MCF 10A (cell line): Measurements from ENCODE around the gene OSCP1. TPM values are rescaled to one million over a fixed set of nuclear protein-coding genes. Genes with fewer than 3 reads are reported as not detected.
A peak's percentile ranks its signal among the peaks of the same experiment; 100 is the strongest.

Source experiments
- BruUV-seq: library from RNA; stranded (reverse); fragments of 400-500 nt; replicated peaks from 2 replicates; lab custom pipeline; 2021; lab: Mats Ljungman, UMichigan
- CTCF ChIA-PET: fragments of 300-600 bp; sonication (Branson Sonifier 250); formaldehyde crosslinking; extraction: SDS; loops from one replicate; lab custom pipeline; 2021; ENCODE audit warnings: antibody characterized with exemption, inconsistent platforms; lab: Yijun Ruan, JAX
- POLR2A ChIA-PET: fragments of 300-600, 350-650 bp; sonication (Branson Sonifier 250); formaldehyde crosslinking; extraction: SDS; loops from one replicate; lab custom pipeline; 2020; ENCODE audit warnings: antibody characterized with exemption, inconsistent platforms; lab: Yijun Ruan, JAX
- DNase-seq: peaks from one replicate; pipeline ENCODE4 v3.0.0-alpha.2; 2018; ENCODE audit not compliant: unreplicated experiment
- H3K27ac Mint-ChIP-seq: one replicate; pipeline ENCODE4 v1.8.0; 2022; ENCODE audit warnings: mild to moderate bottlenecking, low read depth, mixed read lengths; ENCODE audit not compliant: unreplicated experiment
- H3K27me3 Mint-ChIP-seq: one replicate; pipeline ENCODE4 v1.8.0; 2022; ENCODE audit warnings: mixed read lengths; ENCODE audit not compliant: insufficient read depth, unreplicated experiment
- H3K36me3 Mint-ChIP-seq: one replicate; pipeline ENCODE4 v1.8.0; 2022; ENCODE audit warnings: mild to moderate bottlenecking, moderate library complexity, mixed read lengths; ENCODE audit not compliant: insufficient read depth, unreplicated experiment
- H3K4me1 Mint-ChIP-seq: one replicate; pipeline ENCODE4 v1.8.0; 2022; ENCODE audit warnings: mixed read lengths; ENCODE audit not compliant: insufficient read depth, unreplicated experiment
- H3K4me3 Mint-ChIP-seq: one replicate; pipeline ENCODE4 v1.8.0; 2022; ENCODE audit warnings: mild to moderate bottlenecking, moderate library complexity, mixed read lengths; ENCODE audit not compliant: unreplicated experiment
- H3K9me3 Mint-ChIP-seq: one replicate; pipeline ENCODE4 v1.8.0; 2022; ENCODE audit warnings: mixed read lengths; ENCODE audit not compliant: unreplicated experiment
- intact Hi-C: fragments of 100-400 bp; cut with micrococcal nuclease; formaldehyde crosslinking; loops from 2 replicates; pipeline ENCODE4 v1.14.1; 2022
- total RNA-seq: library from RNA; stranded (reverse); gene quantifications from 2 replicates; pipeline ENCODE4 v1.2.3, GENCODE V29; 2022
- TF ChIP-seq, protein P1 (sequence below): fragments of 200-600 bp; IDR thresholded peaks from one replicate; pipeline ENCODE4 v1.8.0; 2022; ENCODE audit warnings: antibody characterized with exemption, mild to moderate bottlenecking; ENCODE audit not compliant: unreplicated experiment

The OSCP1 gene
- total RNA-seq, 1 experiment from 2014 or later: 7.6 TPM

DNA sequence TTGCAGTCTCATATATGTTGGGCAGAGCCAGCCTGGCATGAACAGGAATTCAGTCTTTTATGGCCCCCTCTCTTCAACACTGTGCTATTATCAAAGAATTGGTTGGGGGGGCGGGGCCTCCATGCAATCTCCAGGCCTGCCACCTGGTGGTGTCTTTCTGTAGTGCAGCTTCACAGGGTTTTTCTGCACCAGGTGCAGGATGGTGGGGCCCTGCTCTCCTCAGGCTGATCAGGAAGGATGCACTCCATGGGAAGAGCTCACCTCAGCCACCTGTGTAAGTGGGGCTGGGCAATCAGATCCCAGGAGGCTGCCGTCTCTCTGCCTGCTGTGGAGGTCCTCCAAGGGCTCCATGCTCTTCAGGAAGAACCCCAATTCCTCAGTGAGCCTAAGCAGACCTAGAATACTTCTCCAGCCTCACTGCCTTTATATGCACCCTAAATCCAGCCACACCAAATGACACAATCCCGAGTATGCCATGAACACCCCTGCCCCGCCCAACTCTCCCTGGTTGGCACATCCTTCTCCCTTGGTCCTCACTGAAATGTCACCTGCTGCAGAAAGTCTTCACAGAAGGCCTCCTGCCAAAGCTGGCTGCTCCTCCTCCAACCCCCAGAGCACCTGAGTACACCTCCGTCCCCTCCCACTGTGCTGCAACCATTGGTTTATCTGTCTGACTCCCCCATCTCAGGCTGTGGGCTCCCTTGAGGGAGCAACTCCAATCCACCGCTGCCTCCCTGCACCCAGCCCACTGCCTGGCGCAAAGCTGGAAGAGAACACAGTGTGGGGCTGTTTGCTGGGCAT, 81.0 kb downstream of the OSCP1 start:
- Mint-ChIP-seq H3K27me3 (no peaks in the 10 kb centered on the region), H3K27ac (peak overlapping the region; percentile 37), H3K4me3 (no peak overlapping the region), H3K36me3 (peaks cover 45% of the 10 kb centered on the region), H3K9me3 (no peaks in the 10 kb centered on the region), H3K4me1 (peaks cover 33% of the 10 kb centered on the region)
- TF ChIP-seq, protein P1, sequence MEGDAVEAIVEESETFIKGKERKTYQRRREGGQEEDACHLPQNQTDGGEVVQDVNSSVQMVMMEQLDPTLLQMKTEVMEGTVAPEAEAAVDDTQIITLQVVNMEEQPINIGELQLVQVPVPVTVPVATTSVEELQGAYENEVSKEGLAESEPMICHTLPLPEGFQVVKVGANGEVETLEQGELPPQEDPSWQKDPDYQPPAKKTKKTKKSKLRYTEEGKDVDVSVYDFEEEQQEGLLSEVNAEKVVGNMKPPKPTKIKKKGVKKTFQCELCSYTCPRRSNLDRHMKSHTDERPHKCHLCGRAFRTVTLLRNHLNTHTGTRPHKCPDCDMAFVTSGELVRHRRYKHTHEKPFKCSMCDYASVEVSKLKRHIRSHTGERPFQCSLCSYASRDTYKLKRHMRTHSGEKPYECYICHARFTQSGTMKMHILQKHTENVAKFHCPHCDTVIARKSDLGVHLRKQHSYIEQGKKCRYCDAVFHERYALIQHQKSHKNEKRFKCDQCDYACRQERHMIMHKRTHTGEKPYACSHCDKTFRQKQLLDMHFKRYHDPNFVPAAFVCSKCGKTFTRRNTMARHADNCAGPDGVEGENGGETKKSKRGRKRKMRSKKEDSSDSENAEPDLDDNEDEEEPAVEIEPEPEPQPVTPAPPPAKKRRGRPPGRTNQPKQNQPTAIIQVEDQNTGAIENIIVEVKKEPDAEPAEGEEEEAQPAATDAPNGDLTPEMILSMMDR: peak; percentile 84
- intact Hi-C loops: loop anchor here (1.0 to 2.0 kb wide), 2 partner anchors 27 to 52 kb away; no protein-coding TSS in a partner anchor
- ChIA-PET POLR2A (interaction anchor here (0.7 to 2.6 kb wide), 8 partner anchors 8 to 220 kb away, joined by 3 to 12 read pairs (median 4); partner anchors contain the start of genes SH3D21 and TRAPPC3), CTCF (interaction anchor here (0.5 to 7.4 kb wide), 34 partner anchors 9 to 1112 kb away, joined by 3 to 118 read pairs (median 4); partner anchors contain the start of genes EVA1B, LSM10, SH3D21 and TRAPPC3)
- BruUV-seq: no TSS peak
- DNase-seq: peak; percentile 76

Other genes starting within 250 kb of the OSCP1 start
- gene THRAP3, start 226.0 kb downstream of the OSCP1 start, total RNA-seq: 92.2 and 116 TPM in 2 replicates
- 3.2 and 3.3 TPM in 2 replicates for gene SH3D21, start 144.1 kb downstream of the OSCP1 start, total RNA-seq
- 4.8 and 5.7 TPM in 2 replicates for gene EVA1B, start 126.8 kb downstream of the OSCP1 start, total RNA-seq
- 44.0 and 47.4 TPM in 2 replicates for gene STK40, start 64.5 kb downstream of the OSCP1 start, total RNA-seq
- gene LSM10, start 52.5 kb downstream of the OSCP1 start, total RNA-seq: 42.3 and 49.8 TPM in 2 replicates
- 95.6 and 101 TPM in 2 replicates for gene MRPS15, start 13.9 kb upstream of the OSCP1 start, total RNA-seq
- not detected in 2 replicates for gene CSF3R, start 32.5 kb upstream of the OSCP1 start, total RNA-seq